SU-DHL-6 (cell line): ENCODE results near the gene WIPI1.

Experiments used
- H2AFZ ChIP-seq: fragments of 200-600 bp; sonication (generic); 2 replicates; pipeline ENCODE4 v1.6.1; 2014; ENCODE audit warnings: low read depth, mild to moderate bottlenecking, moderate library complexity, mixed read lengths, antibody characterized with exemption, low read length; ENCODE audit not compliant: severe bottlenecking
- H3F3A ChIP-seq: fragments of 200-600 bp; shearing (Covaris generic); 2 replicates; pipeline ENCODE4 v1.6.0; 2016; ENCODE audit warnings: antibody characterized with exemption, mild to moderate bottlenecking; ENCODE audit not compliant: insufficient read depth
- H3K27ac ChIP-seq: fragments of 200-600 bp; sonication (generic); 2 replicates; pipeline ENCODE4 v1.5.1; 2016; ENCODE audit warnings: low read depth, mild to moderate bottlenecking, low read length, moderate library complexity, mixed read lengths
- H3K27me3 ChIP-seq: fragments of 200-600 bp; sonication (generic), shearing (Covaris generic); 2 replicates; pipeline ENCODE4 v1.6.0; 2014; ENCODE audit warnings: mild to moderate bottlenecking, low read length
- H3K36me3 ChIP-seq: fragments of 200-600 bp; sonication (generic); 2 replicates; pipeline ENCODE4 v1.6.1; 2014; ENCODE audit warnings: mild to moderate bottlenecking, low read length, mixed read lengths
- H3K4me2 ChIP-seq: fragments of 300-600, 200-600 bp; shearing (Covaris generic), sonication (generic); 2 replicates; pipeline ENCODE4 v1.6.0; 2014; ENCODE audit warnings: low read length, low read depth, mild to moderate bottlenecking; ENCODE audit not compliant: poor library complexity, severe bottlenecking
- H3K4me3 ChIP-seq: fragments of 200-600 bp; sonication (generic); 2 replicates; pipeline ENCODE4 v1.5.1; 2014; ENCODE audit warnings: antibody characterized with exemption, low read length, mild to moderate bottlenecking, mixed read lengths; ENCODE audit not compliant: insufficient read depth, poor library complexity, severe bottlenecking
- H3K79me2 ChIP-seq: fragments of 200-600 bp; sonication (generic); 2 replicates; pipeline ENCODE4 v1.6.1; 2014; ENCODE audit warnings: mild to moderate bottlenecking, low read length, moderate library complexity; ENCODE audit not compliant: insufficient read depth
- H3K9ac ChIP-seq: fragments of 200-600 bp; sonication (generic); 2 replicates; pipeline ENCODE4 v1.7.0; 2014; ENCODE audit warnings: mild to moderate bottlenecking, low read length
- H3K9me2 ChIP-seq: fragments of 200-600 bp; sonication (generic); replicated peaks from 2 replicates; pipeline ENCODE4 v1.6.1; 2014; ENCODE audit warnings: low read length; ENCODE audit not compliant: insufficient read depth
- H3K9me3 ChIP-seq: fragments of 200-600 bp; sonication (generic); 2 replicates; pipeline ENCODE4 v1.6.1; 2014; ENCODE audit warnings: low read length, mixed read lengths; ENCODE audit not compliant: insufficient read depth
- H4K20me1 ChIP-seq: fragments of 200-600 bp; sonication (generic); 2 replicates; pipeline ENCODE4 v1.6.1; 2014; ENCODE audit warnings: low read depth, mild to moderate bottlenecking, antibody characterized with exemption, low read length, moderate library complexity, mixed read lengths
- CTCF ChIP-seq: fragments of 200-600 bp; sonication (generic); IDR thresholded peaks from one replicate; pipeline ENCODE4 v1.5.1; 2017; ENCODE audit warnings: antibody characterized with exemption, mild to moderate bottlenecking, low read length, moderate library complexity; ENCODE audit not compliant: insufficient read depth, poor library complexity, severe bottlenecking
- EZH2phosphoT487 ChIP-seq: fragments of 200-600 bp; sonication (generic), shearing (Covaris generic); conservative IDR thresholded peaks from 2 replicates; pipeline ENCODE4 v1.6.1; 2018; ENCODE audit warnings: mild to moderate bottlenecking, antibody characterized with exemption, low read length, moderate library complexity, mixed read lengths

Gene WIPI1

GRCh38 chr17:68452724-68453290 lies 4.5 kb downstream of the WIPI1 start:
- Histone ChIP-seq H3F3A (no peaks in the 10 kb centered on the region), H3K79me2 (no peaks in the 10 kb centered on the region), H3K9ac (no peak overlapping the region), H2AFZ (no peak overlapping the region), H3K9me3 (no peaks in the 10 kb centered on the region), H3K27ac (no peak overlapping the region), H3K36me3 (no peaks in the 10 kb centered on the region), H3K9me2 (no peaks in the 10 kb centered on the region), H4K20me1 (no peaks in the 10 kb centered on the region), H3K4me2 (no peak overlapping the region), H3K4me3 (no peak overlapping the region), H3K27me3 (no peaks in the 10 kb centered on the region)
- TF ChIP-seq EZH2phosphoT487 (no peak), CTCF (no peak)

- H3K27me3 ChIP-seq: no peaks in the 10 kb centered on the region
- no peak for TF ChIP-seq EZH2phosphoT487
- no peak for TF ChIP-seq CTCF
- no peaks in the 10 kb centered on the region for H3K36me3 ChIP-seq
- H3K27ac ChIP-seq: no peak overlapping the region
- no peaks in the 10 kb centered on the region for H4K20me1 ChIP-seq
- H3K9ac ChIP-seq: no peak overlapping the region
- no peaks in the 10 kb centered on the region for H3F3A ChIP-seq
- no peak overlapping the region for H3K4me3 ChIP-seq
- no peaks in the 10 kb centered on the region for H3K9me3 ChIP-seq
- H3K79me2 ChIP-seq: no peaks in the 10 kb centered on the region
- no peaks in the 10 kb centered on the region for H3K9me2 ChIP-seq
- H2AFZ ChIP-seq: no peak overlapping the region
- H3K4me2 ChIP-seq: no peak overlapping the region
Observed at GRCh38 chr17:68451670-68452354, 5.5 kb downstream of the WIPI1 start.

GRCh38 chr17:68450801-68451200 lies 6.5 kb downstream of the WIPI1 start:
- no peak overlapping the region for H3K4me3 ChIP-seq
- H3K27ac ChIP-seq: no peak overlapping the region
- H3K4me2 ChIP-seq: no peak overlapping the region
- no peaks in the 10 kb centered on the region for H3K9me3 ChIP-seq
- no peak for TF ChIP-seq EZH2phosphoT487
- H4K20me1 ChIP-seq: no peaks in the 10 kb centered on the region
- H3K79me2 ChIP-seq: no peaks in the 10 kb centered on the region
- no peak overlapping the region for H2AFZ ChIP-seq
- H3K27me3 ChIP-seq: no peaks in the 10 kb centered on the region
- H3K36me3 ChIP-seq: no peaks in the 10 kb centered on the region
- H3K9ac ChIP-seq: no peak overlapping the region
- no peaks in the 10 kb centered on the region for H3K9me2 ChIP-seq
- H3F3A ChIP-seq: no peaks in the 10 kb centered on the region

- no peaks in the 10 kb centered on the region for H3K9me3 ChIP-seq
- no peak overlapping the region for H3K4me2 ChIP-seq
- H3K36me3 ChIP-seq: no peaks in the 10 kb centered on the region
- H3K79me2 ChIP-seq: no peaks in the 10 kb centered on the region
- no peak overlapping the region for H3K4me3 ChIP-seq
- no peak for TF ChIP-seq EZH2phosphoT487
- no peak for TF ChIP-seq CTCF
- no peaks in the 10 kb centered on the region for H3K27me3 ChIP-seq
- H3K9me2 ChIP-seq: no peaks in the 10 kb centered on the region
- no peaks in the 10 kb centered on the region for H3F3A ChIP-seq
- no peak overlapping the region for H3K9ac ChIP-seq
- H4K20me1 ChIP-seq: no peaks in the 10 kb centered on the region
- H3K27ac ChIP-seq: no peak overlapping the region
- H2AFZ ChIP-seq: no peak overlapping the region
Observed at GRCh38 chr17:68450391-68450790, 6.9 kb downstream of the WIPI1 start.
